Measurements from ENCODE around the gene GMCL1. TPM values are rescaled to one million over a fixed set of nuclear protein-coding genes. Genes with fewer than 3 reads are reported as not detected.
A peak's percentile ranks its signal among the peaks of the same experiment; 100 is the strongest.
"Not testable (repeated sequence)": the region's sequence is repeated elsewhere in the genome, so short reads cannot be mapped to it uniquely, and the experiment has no call there.

GMCL1 gene
- total RNA-seq, 4 donors from 2014 or later, result 9.3 to 15.0 (median 14.4) TPM

DNA sequence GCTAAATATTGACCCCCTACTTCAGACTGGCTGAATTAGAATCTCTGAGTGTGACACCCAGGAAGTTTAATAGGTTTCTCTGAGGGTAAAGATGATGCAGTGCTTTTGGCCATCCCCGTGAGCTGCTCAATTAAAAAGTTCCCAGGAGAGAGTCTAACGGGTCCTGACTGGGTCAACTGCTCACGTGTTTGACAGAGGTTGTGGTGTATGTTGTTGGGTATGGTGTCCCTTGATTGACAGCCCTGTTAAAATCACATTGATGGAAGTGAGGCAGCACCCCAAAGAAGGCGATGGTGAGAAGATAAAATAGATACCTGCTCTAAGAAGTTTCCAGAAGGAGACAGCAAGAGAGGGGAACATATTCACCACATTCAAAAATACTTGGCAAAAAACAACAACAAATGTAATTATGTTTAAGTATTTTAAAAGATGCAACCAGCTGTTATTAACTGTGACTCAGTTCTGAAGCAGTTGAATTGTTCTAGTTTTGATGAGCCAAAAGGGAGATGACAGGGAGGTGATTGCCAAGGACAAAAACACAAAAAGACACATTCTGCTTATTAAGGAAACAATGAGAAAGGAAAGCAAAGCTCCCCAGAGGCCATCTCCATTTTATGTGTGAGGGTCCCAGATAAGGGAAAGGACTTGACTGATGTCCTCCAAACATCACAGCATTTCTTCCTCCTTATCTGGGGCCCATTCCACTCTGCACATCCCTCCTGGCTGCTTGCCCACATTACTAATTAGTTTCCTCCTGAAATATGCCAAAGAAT, 11.5 kb upstream of the GMCL1 start:
- Histone ChIP-seq H3K36me3 (peaks cover 55% of the 10 kb centered on the region), H3K9me3 (no peaks in the 10 kb centered on the region), H3K27me3 (no peaks in the 10 kb centered on the region), H3K4me1 (peaks cover 9% of the 10 kb centered on the region), H3K27ac (peak overlapping the region; percentile 25), H3K4me3 (no peak overlapping the region)
- TF ChIP-seq CTCF (IDR thresholded peaks at IDR 0.05), result no peak
- TF ChIP-seq POLR2A (IDR thresholded peaks at IDR 0.05), result no peak
- TF ChIP-seq EP300 (IDR thresholded peaks at IDR 0.05), result no peak
- TF ChIP-seq POLR2AphosphoS5 (IDR thresholded peaks at IDR 0.05), result no peak
- DNase-seq (ENCODE audit: low spot score in 2 of 2), result no peak
- 77% methylated on average over 4 of the region's 4 CpGs for WGBS

GRCh38 chr2:69827796-69828540, 1.5 kb upstream of the GMCL1 start:
- H3K4me3 ChIP-seq, result no peak overlapping the region
- 77% methylated on average over 9 of the region's 9 CpGs for WGBS
- peaks cover 6% of the 10 kb centered on the region for H3K36me3 ChIP-seq
- no peak overlapping the region for H3K27ac ChIP-seq
- no peak for DNase-seq (ENCODE audit: low spot score in 2 of 2)
- TF ChIP-seq POLR2AphosphoS5 (IDR thresholded peaks at IDR 0.05), result no peak
- TF ChIP-seq POLR2A (IDR thresholded peaks at IDR 0.05), result no peak
- no peak for TF ChIP-seq CTCF (IDR thresholded peaks at IDR 0.05)
- no peak for TF ChIP-seq EP300 (IDR thresholded peaks at IDR 0.05)
- no peaks in the 10 kb centered on the region for H3K9me3 ChIP-seq
- H3K27me3 ChIP-seq, result no peaks in the 10 kb centered on the region
- peaks cover 35% of the 10 kb centered on the region for H3K4me1 ChIP-seq

DNA sequence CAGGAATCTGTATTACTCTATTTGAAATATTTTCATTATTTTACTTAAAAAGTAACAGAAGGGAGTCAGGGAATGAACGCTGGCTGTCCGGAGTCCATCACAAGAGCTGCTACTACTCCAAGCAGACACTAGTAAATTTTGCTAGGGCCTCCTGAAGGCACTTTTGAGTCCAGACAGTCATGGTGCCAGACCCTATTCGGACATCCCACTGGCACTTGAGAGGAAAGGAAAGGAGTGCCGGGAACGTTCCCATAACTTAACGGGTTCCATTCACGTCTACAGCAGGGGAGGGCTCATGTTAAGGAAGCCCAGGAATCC, 563 bp upstream of the GMCL1 start:
- no peak for DNase-seq (ENCODE audit: low spot score in 2 of 2)
- Histone ChIP-seq H3K4me3 (peak overlapping the region; percentile 99), H3K4me1 (peaks cover 37% of the 10 kb centered on the region), H3K27me3 (no peaks in the 10 kb centered on the region), H3K36me3 (peaks cover 4% of the 10 kb centered on the region), H3K27ac (peak overlapping the region; percentile 97), H3K9me3 (no peaks in the 10 kb centered on the region)
- TF ChIP-seq EP300 (IDR thresholded peaks at IDR 0.05), result no peak
- WGBS, result 14% methylated on average over 7 of the region's 7 CpGs

GRCh38 chr2:69830045-69830905, 815 bp downstream of the GMCL1 start:
- H3K36me3 ChIP-seq, result no peaks in the 10 kb centered on the region
- peak overlapping the region; percentile 99 for H3K4me3 ChIP-seq
- TF ChIP-seq EP300 (IDR thresholded peaks at IDR 0.05) (no peak), POLR2A (IDR thresholded peaks at IDR 0.05) (no peak), POLR2AphosphoS5 (IDR thresholded peaks at IDR 0.05) (no peak), CTCF (IDR thresholded peaks at IDR 0.05) (no peak)
- DNase-seq (ENCODE audit: low spot score in 2 of 2), result peak; percentile 76 to 82
- peaks cover 37% of the 10 kb centered on the region for H3K4me1 ChIP-seq
- H3K27me3 ChIP-seq, result no peaks in the 10 kb centered on the region
- no peaks in the 10 kb centered on the region for H3K9me3 ChIP-seq
- 2% methylated on average over 19 of the region's 45 CpGs for WGBS
- H3K27ac ChIP-seq, result peak overlapping the region; percentile 97

GRCh38 chr2:69830906-69831241, 1.4 kb downstream of the GMCL1 start:
- not testable (repeated sequence) for H3K36me3 ChIP-seq; H3K27ac ChIP-seq; H3K9me3 ChIP-seq; H3K27me3 ChIP-seq; DNase-seq (ENCODE audit: low spot score in 2 of 2)
- Histone ChIP-seq H3K4me1 (peaks cover 37% of the 10 kb centered on the region), H3K4me3 (peak overlapping the region; percentile 99)
- 71% methylated on average over 13 of the region's 13 CpGs for WGBS
